Stimulated activated CD8-positive, alpha-beta memory T cell treated with anti-CD3 and anti-CD28 coated beads, Interleukin-2, amount 100 ng/mL, for 48 hours (primary cell): ENCODE data around the gene UGT1A7.
"Not testable (repeated sequence)": the region's sequence is repeated elsewhere in the genome, so short reads cannot be mapped to it uniquely, and the experiment has no call there.

Experiments used
- DNase-seq, 2 donors: peaks; one replicate each; pipeline ENCODE4 v3.0.0-alpha.2; 2020; ENCODE audit warnings: low read depth in 2 of 2

Gene UGT1A7

GRCh38 chr2:233681521-233682099 is at the start of gene UGT1A7:
TSS of gene UGT1A7 (plus strand) at chr2:233681901. CDS start at chr2:233681938, 37 bp downstream.
- DNase-seq: no peak

DNA sequence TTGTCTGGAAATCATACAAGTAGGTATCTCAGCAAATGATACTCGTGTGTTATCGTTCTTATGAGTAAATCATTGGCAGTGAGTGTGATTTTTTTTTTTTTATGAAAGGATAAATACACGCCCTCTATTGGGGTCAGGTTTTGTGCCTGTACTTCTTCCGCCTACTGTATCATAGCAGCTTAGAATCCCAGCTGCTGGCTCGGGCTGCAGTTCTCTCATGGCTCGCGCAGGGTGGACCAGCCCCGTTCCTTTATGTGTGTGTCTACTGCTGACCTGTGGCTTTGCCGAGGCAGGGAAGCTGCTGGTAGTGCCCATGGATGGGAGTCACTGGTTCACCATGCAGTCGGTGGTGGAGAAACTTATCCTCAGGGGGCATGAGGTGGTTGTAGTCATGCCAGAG is 45.4 kb upstream of the UGT1A7 start, which contains the start of gene UGT1A10:
Gene UGT1A10 (plus strand): TSS at position 143 of the 400 bp plus-strand sequence. CDS start 75 bp downstream, at position 218.
- DNase-seq: not testable (repeated sequence)

- DNase-seq: no peak
These were observed 42.9 kb upstream of the UGT1A7 start for GRCh38 chr2:233638836-233639235.

DNA sequence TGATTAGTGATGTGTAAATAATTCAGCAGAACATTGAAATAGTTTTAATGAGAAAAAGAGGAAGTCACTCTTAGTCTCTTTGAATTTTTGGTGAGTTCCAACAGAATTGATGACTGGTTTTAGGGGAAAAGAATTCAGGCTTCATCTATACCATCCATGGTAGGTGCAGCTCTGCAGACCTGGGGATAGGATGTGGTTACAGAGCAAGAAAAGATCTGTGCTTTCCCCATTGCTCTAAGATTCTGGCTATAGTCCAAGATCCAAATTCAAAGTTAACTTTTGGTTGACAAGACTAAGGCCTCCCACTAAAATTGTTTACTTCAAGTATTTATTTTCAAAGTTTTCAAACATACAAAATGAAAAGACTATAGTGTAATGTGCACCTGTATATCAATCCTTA is 41.8 kb upstream of the UGT1A7 start:
- no peak for DNase-seq

DNA sequence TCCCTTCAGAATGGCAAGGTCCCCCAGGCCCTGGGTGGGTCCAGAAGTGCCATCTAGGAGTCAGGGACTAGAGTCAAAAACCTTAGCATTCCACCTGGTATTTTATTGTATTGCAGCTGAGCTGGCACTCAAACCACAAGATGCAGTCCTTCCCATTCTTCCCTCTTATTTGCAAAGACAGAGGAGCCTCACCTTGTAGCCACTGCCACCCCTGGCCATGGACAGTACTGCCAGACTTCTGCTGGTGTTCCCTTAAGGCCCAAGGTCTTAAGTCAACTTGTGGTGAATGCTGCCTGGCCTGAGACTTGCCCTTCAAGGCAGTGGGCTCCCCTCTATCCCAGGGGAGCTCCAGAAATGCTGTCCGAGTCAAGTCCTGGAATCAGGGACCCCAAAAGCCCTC is 38.6 kb upstream of the UGT1A7 start:
- no peak for DNase-seq

GRCh38 chr2:233646033-233646432 is 35.7 kb upstream of the UGT1A7 start:
- not testable (repeated sequence) for DNase-seq

DNA sequence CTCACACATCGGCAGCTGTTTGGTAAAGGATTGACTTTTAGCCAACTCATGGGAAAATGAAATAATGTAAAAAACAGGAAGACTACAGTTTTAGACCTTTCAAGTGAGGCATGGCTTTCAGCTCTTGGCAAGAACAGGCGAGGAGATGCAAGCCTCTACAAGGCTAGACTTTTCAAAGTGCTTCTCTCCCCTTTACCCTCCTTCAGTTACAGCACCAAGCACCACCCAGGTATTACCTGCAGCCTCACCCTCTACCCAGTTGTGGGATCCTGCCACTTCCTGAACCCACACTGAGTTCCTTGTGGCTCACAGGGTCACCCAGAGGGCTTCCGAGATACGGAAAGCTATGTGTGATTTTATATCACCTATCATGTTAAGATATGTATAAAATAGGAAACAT is 30.7 kb upstream of the UGT1A7 start:
- no peak for DNase-seq

DNA sequence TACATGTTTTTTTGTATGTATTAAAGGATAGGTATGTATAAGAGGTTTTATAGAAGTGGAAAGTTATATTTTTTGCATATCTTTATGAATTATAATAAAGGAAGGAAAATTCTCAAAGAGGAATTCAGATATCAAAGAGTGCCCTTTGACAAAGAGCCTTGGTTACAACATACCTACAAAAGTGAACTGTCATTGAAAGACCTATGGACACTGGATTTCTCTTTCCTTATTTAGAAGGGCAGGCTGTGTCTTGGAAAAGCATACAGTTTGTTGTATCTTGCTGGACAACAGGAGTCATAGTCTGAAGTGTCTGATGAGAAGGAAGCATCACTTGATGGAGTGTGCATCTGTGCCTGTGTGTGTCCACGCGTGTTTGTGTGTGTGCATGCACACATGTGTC is 30.3 kb upstream of the UGT1A7 start:
- DNase-seq: no peak

DNA sequence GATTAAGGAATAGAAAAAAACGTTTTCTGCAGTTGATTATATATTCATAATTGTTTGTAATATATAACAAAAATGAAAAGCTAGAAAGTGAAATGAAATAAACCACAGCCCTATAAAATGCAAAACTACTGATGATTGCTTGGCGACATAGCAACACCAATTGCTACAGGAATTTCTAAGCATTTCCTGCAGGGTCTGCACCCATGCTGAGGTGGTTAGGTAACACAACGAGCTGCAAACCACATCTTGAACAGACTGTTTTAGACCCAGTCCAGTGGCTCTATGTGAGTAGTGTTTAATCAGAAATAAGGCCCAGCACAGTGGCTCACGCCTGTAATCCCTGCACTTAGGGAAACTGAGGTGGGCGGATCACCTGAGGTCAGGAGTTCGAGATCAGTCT is 27.2 kb upstream of the UGT1A7 start:
- DNase-seq: no peak

DNA sequence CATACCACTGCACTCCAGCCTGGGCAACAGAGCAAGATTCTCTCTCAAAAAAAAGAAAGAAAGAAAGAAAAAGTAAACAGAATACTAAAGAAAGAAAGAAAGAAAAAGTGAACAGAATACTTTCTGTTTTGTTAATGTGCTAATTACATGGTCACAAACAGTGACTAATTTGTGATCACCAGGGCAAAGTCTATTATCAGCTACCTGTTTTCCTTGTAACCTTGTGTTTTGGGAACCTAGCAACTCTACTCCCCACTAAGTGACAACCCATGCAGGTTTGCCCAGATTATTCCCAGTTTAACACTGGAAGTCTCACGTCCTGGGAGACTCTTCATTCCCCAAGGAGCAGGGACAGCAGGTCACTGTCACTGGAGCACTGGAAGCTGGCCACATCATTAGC is 26.7 kb upstream of the UGT1A7 start:
- no peak for DNase-seq

GRCh38 chr2:233655943-233656342 is 25.8 kb upstream of the UGT1A7 start:
- not testable (repeated sequence) for DNase-seq

GRCh38 chr2:233656443-233656842 is 25.3 kb upstream of the UGT1A7 start:
- DNase-seq: no peak

GRCh38 chr2:233658610-233659009 is 23.1 kb upstream of the UGT1A7 start:
- no peak for DNase-seq

GRCh38 chr2:233663911-233664310 is 17.8 kb upstream of the UGT1A7 start:
- DNase-seq: no peak

GRCh38 chr2:233668605-233669260 is 13.0 kb upstream of the UGT1A7 start:
- no peak for DNase-seq

GRCh38 chr2:233671290-233672161 is 10.2 kb upstream of the UGT1A7 start, which contains the start of gene UGT1A9:
TSS of gene UGT1A9 (plus strand) at chr2:233671898. CDS start at chr2:233671935, 37 bp downstream.
- DNase-seq: no peak

DNA sequence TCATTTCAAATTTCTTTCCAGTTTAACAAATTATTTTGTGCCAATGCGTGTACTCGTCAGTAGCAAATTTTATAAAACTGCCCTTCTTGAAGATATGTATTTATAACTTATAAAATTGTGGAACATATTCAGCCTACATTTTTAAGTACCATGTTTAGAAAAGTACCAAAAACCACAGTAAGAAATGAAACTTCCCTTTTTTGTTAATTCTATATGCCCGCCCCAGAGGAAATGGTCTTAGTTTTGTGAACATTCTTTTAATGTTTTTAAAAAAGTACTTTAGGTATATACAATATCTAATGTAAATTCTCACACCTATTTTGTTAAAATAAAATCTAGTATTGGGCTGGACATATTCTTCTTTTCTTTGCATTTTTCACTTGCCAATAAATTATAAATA is 8.8 kb upstream of the UGT1A7 start:
- DNase-seq: no peak

DNA sequence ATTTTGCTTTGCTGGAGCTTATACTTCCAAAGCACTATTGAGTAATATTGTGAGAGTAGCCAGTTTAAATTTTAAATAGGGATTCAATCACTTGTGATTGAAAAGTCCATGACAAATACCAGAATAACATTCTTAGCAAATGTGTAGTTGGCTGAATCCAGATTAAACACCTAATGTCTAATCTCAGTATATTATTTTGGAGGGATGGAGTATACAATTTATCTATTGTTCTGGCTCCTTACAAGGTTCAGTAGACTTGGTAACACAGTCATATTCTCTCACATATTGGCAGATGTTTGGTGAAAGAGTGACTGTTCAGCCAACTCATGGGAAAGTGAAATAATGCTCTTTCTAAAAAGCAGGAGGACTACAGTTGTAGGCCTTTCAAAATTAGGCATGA is 7.8 kb upstream of the UGT1A7 start:
- no peak for DNase-seq

DNA sequence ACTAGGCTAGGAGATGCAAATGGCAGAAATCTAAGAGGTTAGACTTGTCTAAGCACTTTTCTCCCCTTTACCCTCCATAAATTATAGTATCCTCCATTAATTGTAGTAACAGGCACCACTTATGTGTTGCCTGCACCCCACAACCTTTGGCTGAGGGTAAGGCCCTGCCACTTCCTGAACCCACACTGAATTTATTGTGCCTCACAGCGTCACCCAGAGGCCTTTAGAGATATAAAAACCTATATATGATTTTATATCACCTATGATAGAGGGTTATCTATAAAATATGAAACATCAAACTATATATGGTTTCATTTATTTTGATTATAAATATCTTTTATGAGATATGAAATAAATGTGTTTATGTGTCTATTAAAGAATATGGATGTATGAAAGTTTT is 7.4 kb upstream of the UGT1A7 start:
- no peak for DNase-seq

DNA sequence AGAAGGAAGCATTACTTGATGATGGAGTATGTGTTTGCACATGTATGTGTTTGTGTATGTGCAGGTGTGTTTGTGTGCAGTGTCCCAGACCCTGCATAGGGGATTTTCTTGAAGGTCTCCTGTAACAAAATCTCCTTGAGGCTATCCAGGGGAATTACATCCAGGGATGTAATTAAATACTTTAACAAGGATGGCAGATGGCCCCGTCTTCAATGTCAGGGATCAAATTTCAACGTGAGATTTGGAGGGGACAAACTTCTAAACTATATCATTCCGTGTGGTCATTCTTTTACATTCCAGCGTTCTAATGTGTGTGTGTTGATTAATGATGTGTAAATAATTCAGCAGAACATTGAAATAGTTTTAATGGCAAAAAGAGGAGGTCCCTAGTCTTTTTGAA is 6.7 kb upstream of the UGT1A7 start:
- no peak for DNase-seq

DNA sequence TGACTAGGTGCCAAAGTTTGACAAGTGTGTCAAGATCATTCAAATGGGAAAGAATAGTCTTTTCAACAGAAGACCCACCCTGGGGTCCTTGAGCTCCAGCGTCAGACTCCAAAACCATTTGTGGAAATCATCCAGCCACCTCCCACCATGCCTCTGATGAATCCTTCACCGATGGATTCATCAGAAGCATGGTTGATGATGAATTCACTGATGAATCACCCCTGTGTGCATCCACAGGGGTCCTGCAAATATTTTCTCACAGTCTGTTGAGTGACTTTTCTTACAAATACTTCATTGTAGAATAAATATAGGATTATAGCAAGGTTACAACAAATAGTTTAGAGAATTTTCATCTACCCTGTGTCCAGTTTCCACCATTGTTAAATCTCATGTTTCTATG is 5.7 kb upstream of the UGT1A7 start:
- no peak for DNase-seq

GRCh38 chr2:233679196-233679595 is 2.5 kb upstream of the UGT1A7 start:
- no peak for DNase-seq
